HepG2 (cell line): ENCODE results near the gene DIMT1.

ENCODE experiments used
- DPF2 ChIP-seq: sonication (generic); formaldehyde crosslinking; IDR thresholded peaks from 2 replicates; pipeline ENCODE4 v1.4.0; 2020; ENCODE audit warnings: mild to moderate bottlenecking, low read depth, missing genetic modification reagents, borderline replicate concordance
- MIER2 ChIP-seq: IDR thresholded peaks from 2 replicates; pipeline ENCODE4 v1.6.1; 2016; ENCODE audit warnings: missing biosample characterization, missing genetic modification reagents
- MTA1 ChIP-seq: sonication (generic); formaldehyde crosslinking; IDR thresholded peaks from 2 replicates; pipeline ENCODE4 v1.4.0; 2020; ENCODE audit warnings: missing genetic modification reagents, mild to moderate bottlenecking, borderline replicate concordance
- NFYB ChIP-seq: sonication (generic); formaldehyde crosslinking; IDR thresholded peaks from 2 replicates; pipeline ENCODE4 v1.4.0; 2020; ENCODE audit warnings: missing genetic modification reagents
- TRAFD1 ChIP-seq: sonication (generic); formaldehyde crosslinking; IDR thresholded peaks from 2 replicates; pipeline ENCODE4 v1.5.1; 2020; ENCODE audit warnings: missing genetic modification reagents, mild to moderate bottlenecking, borderline replicate concordance
- USF2 ChIP-seq, 2 experiments: sonication (generic) in 1 of 2; formaldehyde crosslinking in 1 of 2; IDR thresholded peaks; 2 replicates each; pipeline versions ENCODE4 v1.5.1 to v1.6.1; 2011 to 2020; ENCODE audit warnings: borderline replicate concordance in 1 of 2, low read depth in 1 of 2, low read length in 1 of 2, mild to moderate bottlenecking in 1 of 2, missing genetic modification reagents in 1 of 2, moderate library complexity in 1 of 2
- ZBTB4 ChIP-seq: sonication (generic); formaldehyde crosslinking; IDR thresholded peaks from 2 replicates; pipeline ENCODE4 v1.4.0; 2020; ENCODE audit warnings: missing genetic modification reagents, mild to moderate bottlenecking, borderline replicate concordance
- ZNF101 ChIP-seq: sonication (generic); formaldehyde crosslinking; IDR thresholded peaks from 2 replicates; pipeline ENCODE4 v1.4.0; 2020; ENCODE audit warnings: mild to moderate bottlenecking, low read depth, missing genetic modification reagents, borderline replicate concordance
- ZNF121 ChIP-seq: sonication (generic); formaldehyde crosslinking; IDR thresholded peaks from 2 replicates; pipeline ENCODE4 v1.5.0; 2020; ENCODE audit warnings: mild to moderate bottlenecking, missing genetic modification reagents
- ZNF280B ChIP-seq: sonication (generic); formaldehyde crosslinking; IDR thresholded peaks from 2 replicates; pipeline ENCODE4 v1.5.0; 2020; ENCODE audit warnings: missing genetic modification reagents, mild to moderate bottlenecking, borderline replicate concordance
- ZNF589 ChIP-seq: sonication (generic); formaldehyde crosslinking; conservative IDR thresholded peaks from 2 replicates; pipeline ENCODE4 v1.8.0; 2022; ENCODE audit warnings: mild to moderate bottlenecking, moderate library complexity, missing genetic modification reagents
- ZNF737 ChIP-seq: sonication (generic); formaldehyde crosslinking; IDR thresholded peaks from 2 replicates; pipeline ENCODE4 v1.5.0; 2020; ENCODE audit warnings: missing genetic modification reagents, mild to moderate bottlenecking, borderline replicate concordance
- ZNF792 ChIP-seq: IDR thresholded peaks from 2 replicates; pipeline ENCODE4 v1.6.1; 2016

GRCh38 chr5:62354028-62354874 lies 49.5 kb downstream of the DIMT1 start:
- TF ChIP-seq NFYB (CRISPR knock-in tag), result no peak
- TF ChIP-seq ZNF121 (CRISPR knock-in tag), result no peak
- TF ChIP-seq ZNF589 (CRISPR knock-in tag), result no peak
- no peak for TF ChIP-seq ZNF737 (CRISPR knock-in tag)
- no peak for TF ChIP-seq ZBTB4
- no peak for TF ChIP-seq DPF2 (CRISPR knock-in tag)
- TF ChIP-seq USF2 (IDR thresholded peaks at IDR 0.05; ENCODE audit: low read depth, low read length), result no peak
- no peak for TF ChIP-seq USF2 (CRISPR knock-in tag; IDR thresholded peaks at IDR 0.05; ENCODE audit: borderline replicate concordance)
- TF ChIP-seq ZNF280B (CRISPR knock-in tag), result no peak
- no peak for TF ChIP-seq ZNF792 (CRISPR knock-in tag)
- TF ChIP-seq MTA1 (CRISPR knock-in tag), result no peak
- no peak for TF ChIP-seq MIER2 (CRISPR knock-in tag)
- no peak for TF ChIP-seq ZNF101 (CRISPR knock-in tag)
- no peak for TF ChIP-seq TRAFD1
